Pons (tissue), 1 donor: ENCODE results near the gene GLP1R.

ENCODE experiments used
- DNase-seq: peaks from one replicate; pipeline ENCODE4 v3.0.0-alpha.2; 2016; ENCODE audit warnings: low spot score

GLP1R gene

DNA sequence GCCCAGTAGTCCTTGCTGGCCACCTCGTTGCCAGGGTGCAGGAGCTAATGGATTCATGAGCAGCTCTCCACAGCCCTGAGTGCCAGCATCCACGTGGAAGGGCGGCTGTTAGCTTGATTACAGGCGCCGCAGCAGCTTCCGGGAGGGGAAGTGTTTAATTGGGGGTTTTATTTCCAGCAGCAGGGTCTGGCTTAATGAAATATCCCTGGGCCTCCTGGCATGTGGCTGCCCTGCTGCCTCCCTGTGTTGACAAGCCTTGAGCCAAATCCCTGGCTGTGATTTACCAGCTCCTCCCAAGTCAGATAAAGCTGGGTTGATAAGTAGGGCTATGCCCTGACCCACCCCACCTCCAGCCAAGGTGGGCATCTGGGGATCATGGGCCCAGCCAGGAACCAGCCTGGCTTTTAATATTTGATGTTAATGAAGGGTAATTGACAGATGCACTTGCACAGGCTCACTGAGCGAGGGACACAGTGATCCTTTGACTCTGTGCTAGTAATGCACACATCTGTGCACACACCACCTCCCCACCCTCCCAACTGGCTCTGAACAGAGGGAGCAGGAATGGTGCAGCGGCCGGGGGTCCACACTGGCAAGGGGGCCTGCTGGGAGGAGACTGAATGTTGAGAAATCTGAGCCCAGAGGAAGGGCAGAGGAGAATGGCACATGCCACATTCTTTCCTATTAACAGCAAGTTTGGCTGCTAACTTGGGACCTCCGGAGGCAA lies 13.6 kb downstream of the GLP1R start:
- no peak for DNase-seq

DNA sequence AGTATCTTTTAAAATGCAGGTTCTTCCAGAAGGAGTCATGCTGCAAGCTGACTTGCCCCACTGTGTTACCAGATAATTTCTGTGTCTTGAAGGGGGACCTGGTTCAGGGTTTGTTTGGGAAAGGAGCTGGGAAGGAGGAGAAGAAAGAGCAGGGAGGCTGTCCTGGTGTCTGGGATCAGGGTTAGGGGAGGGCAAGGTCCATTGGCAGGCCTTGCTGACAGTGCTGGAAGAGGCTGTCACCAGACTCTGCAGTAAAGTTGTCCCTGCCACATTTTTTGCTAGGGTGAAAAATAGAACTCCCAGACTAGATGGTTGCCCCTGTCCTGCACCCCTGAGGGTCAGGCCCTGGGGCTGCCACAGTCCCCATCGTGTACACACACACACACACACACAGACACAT lies 14.9 kb downstream of the GLP1R start:
- no peak for DNase-seq

DNA sequence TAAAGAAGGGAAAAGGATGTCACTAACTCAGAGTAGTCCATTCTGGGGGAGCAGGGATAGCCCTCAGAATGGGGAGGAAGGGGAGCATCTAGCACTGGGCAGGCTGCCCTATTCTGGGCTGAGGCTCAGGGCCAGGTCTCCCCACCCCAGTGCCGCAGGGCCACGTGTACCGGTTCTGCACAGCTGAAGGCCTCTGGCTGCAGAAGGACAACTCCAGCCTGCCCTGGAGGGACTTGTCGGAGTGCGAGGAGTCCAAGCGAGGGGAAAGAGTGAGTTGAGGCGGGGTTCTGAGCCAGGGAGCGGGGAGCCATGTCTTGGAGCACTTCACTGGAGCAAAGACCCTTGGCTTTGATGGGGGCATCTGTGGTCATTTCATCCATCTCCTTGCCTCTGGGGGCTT lies 17.0 kb downstream of the GLP1R start:
- no peak for DNase-seq

DNA sequence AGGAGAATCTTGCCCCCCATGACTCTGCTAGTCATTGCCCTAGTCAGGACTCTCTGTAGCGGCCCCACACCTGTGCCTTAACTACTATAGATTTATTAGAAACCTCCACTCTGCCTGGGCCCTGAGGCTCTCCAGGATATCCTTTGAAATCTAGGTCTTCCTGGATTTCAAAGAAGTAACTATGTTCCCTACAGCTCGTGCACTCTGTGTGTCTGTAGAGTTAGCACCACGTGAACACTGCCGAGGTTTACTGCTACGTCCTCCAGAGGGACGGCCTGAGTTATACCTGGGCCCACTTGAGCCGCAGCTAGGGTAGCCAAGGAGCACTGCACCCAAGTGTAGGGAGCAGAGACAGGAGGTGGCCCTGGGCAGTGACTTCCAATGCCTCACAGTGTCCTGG lies 19.8 kb downstream of the GLP1R start:
- no peak for DNase-seq

DNA sequence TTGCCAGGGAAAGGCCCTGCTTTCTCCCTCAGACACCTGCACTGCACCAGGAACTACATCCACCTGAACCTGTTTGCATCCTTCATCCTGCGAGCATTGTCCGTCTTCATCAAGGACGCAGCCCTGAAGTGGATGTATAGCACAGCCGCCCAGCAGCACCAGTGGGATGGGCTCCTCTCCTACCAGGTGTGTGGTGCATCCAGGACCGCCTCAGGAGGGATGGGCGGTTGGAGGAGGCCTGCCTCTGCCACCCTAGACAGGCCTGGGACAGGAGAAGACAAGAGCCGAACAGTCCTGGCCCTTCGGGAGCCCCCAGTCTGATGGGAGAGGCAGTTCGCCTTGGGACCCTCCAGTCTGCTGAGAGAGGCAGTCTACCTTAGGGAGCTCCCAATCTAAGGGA lies 24.2 kb downstream of the GLP1R start:
- DNase-seq: no peak

DNA sequence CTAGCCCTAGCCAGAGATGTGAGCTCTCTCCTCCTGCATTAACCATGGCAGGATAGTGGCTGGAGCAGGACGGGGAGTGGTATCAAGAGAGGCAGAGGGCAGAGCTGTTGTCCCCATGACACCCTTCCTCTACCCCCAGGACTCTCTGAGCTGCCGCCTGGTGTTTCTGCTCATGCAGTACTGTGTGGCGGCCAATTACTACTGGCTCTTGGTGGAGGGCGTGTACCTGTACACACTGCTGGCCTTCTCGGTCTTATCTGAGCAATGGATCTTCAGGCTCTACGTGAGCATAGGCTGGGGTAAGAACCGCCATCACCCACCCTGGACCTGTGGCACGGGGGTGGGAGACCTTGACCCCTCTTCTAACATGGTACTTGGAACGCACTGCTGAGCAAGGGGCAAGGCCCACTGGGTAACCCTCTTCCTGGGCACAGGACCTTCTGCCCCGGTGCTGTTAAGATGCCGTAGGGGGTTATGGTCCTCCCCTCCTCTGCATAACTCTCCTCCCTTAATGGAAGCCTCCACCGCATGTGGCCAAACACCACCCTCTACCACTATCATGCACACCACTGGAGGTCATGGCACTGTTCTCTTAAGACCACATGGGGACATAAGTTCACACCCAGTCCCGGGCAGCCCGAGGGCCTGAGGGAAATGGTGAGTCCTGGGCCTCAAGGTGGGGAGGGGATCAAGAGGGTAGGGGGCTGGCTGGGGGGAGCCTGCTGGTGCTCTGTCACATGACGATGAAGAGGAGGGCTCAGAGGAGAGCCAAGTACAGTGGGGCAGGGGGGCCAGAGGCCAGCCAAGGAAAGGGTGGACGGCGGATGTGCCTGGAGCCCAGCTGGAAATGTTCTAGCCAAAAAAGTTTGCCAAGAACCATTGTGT lies 25.1 kb downstream of the GLP1R start:
- DNase-seq: no peak

DNA sequence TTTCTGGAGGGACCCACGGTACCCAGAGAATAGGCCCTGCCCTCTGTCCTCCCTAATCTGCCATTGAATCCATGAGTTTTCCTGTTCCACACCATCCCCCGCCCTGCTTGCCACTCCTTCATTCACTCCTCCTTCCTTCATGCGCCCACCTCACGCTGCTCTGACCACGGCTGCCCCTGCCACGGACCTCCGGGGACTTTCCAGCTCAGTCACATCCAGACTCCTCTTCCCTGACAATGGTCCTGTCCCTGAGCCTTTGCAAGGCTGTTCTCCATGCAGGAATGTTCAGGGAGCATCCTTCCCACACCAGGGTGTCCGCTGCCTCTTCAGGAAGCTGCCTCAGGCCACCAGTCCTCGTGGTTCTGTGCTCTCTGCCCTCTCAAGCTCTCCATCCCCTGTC lies 25.9 kb downstream of the GLP1R start:
- DNase-seq: no peak

DNA sequence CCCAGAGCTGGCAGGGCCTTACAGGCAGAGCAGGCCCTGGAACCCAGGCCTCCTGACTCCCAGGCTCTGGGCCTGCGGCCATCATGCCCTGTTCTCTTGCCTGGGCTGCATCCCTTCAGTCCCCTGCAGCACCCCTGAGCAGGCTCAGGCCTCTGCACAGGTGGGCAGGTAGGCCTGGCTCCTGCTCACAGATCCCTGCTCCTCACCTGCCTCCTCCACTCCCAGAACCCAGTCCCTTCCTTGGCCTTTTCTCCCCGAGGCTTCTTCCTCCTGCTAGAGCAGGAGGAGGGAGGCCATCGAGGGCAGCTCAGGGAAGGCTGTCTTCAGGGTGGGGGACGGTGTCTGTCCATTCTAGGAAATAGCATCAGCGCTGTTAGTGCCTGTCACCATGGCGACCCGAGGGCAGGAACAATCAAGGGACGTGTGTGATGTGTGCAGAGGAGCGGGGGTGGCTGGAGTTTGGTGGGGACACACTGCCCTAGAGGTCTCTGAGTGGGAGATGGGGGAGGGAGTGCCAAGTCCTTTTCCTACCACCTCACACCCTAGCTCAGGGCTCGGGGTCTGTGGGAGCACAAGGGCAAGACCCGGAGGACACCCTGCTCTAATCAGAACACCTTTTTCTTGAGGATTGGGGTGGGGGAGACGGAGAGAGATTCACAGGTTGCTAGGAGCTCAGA lies 26.6 kb downstream of the GLP1R start:
- no peak for DNase-seq

DNA sequence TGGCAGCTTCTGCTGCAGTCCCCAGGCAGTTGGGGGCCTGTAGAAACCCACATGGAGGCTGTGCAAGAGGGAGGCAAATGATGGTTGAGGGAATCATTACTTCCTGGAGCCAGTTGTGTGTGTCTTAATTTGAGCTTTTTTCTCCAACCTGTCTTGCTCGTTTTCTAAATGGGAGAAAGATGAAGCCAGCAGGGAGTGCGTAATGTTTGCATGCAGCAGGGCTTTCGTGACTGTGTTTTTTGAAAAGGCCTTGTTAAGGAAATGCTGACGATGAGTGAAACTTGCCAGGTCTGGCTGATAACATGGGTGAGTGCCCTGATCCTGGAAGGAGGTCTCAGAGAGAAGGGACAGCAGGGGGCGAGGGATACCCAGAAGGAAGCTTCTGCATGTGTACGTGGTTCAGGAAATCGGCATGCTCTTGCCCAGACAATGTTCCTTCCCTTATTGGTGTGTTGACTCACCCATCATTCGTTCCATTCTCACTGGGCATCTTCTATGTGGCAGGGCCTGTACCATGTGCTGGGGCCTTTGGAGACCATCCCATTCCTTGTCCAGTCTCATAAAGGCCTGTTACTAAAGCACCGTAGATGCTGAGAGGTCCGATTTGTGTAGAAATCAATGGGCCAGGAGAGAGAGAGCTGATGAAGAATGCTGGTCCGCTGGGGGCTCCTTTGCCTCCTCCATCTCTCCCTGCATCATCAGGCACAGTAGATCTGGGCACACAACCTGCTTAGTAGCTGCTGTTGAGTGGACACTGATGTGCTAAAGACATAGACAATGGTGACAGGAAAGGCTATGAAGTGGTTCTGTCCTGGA lies 27.4 kb downstream of the GLP1R start:
- DNase-seq: no peak

DNA sequence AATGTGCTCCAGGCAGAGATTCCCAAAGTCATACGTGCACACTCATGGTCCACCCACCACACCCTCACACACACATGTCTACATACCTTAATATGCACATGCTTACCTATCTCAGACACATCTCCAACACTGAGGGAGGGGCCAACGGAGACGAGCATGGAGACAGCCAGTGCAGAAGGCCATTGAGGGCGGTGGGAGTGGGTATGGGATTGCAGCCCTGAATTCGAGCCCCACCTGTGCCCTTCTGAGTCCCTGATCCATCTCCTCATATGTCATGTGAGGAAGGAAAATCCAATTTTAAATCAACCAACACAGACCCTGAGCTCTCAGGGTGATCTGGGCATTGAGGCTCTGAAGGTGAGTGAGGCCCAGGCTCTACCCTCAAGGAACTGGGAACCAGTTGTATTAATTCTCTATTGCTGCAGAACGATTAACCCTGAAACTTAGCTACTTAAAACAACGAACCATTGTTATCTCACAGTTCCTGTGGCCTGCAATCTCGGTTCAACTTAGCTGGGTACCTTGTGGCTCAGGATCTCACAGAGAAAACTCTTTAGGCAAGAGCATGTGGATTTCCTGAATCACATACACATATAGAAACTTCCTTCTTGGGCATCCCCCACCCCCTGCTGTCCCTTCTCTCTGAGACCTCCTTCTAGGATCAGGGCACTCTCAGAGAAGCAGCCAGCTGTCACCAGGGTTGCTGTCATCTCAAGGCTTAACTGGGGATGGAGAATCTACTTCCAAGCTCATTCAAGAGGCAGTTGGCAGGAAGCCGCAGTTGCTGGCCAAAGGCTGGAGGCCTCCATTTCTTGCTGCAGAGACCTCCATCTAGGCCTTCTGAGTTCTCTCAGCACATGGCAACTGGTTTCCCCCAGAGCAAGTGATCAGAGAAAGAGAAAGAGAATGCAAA lies 28.3 kb downstream of the GLP1R start:
- DNase-seq: no peak

DNA sequence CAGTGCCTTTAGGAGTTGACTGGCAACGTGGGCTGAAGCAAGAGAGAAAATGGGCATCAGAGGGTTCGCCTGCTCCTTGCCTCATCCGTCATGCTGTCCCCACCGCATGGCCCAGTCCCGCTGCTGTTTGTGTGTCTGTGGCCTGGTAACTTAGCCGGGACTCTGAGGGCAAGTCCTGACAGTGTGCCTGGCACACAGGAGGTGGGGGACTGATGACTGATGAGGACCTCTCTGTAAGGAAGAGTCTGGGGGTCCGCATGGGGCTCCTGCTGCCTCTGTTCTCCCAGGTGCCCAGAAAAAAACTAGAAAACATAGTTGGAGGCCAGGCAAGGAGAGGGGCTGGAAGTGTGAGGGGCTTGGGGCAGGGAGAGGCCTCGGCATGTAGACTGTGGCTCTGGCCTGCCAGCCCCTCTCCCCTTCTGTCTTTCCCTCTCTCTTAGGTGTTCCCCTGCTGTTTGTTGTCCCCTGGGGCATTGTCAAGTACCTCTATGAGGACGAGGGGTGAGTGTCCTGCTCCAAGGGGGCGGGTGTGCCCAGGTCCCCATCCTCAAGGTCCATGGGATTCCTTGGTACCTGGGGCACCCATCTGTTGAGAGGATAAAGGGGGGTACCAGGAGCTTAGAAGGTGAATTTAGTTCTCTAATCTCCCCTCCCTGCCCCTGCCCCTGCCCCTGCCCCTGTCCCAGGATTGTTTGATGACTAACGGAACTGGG lies 29.5 kb downstream of the GLP1R start:
- no peak for DNase-seq

DNA sequence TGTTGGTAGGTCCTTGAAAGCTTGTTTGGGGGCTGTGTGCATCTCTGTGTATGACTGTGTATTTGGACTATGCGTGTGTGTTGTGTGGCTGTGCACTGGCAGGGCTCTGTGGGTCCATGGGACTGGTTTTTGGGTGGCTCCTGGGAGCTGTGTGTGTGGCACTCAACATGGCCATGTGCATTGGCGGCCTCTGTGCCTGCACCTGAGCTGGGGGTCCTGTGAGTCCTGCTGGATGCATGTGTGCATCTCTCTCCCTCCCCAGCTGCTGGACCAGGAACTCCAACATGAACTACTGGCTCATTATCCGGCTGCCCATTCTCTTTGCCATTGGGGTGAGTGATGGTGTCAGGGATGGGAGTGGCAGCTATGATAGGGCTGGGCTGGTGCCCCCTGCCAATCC lies 30.1 kb downstream of the GLP1R start:
- DNase-seq: no peak

DNA sequence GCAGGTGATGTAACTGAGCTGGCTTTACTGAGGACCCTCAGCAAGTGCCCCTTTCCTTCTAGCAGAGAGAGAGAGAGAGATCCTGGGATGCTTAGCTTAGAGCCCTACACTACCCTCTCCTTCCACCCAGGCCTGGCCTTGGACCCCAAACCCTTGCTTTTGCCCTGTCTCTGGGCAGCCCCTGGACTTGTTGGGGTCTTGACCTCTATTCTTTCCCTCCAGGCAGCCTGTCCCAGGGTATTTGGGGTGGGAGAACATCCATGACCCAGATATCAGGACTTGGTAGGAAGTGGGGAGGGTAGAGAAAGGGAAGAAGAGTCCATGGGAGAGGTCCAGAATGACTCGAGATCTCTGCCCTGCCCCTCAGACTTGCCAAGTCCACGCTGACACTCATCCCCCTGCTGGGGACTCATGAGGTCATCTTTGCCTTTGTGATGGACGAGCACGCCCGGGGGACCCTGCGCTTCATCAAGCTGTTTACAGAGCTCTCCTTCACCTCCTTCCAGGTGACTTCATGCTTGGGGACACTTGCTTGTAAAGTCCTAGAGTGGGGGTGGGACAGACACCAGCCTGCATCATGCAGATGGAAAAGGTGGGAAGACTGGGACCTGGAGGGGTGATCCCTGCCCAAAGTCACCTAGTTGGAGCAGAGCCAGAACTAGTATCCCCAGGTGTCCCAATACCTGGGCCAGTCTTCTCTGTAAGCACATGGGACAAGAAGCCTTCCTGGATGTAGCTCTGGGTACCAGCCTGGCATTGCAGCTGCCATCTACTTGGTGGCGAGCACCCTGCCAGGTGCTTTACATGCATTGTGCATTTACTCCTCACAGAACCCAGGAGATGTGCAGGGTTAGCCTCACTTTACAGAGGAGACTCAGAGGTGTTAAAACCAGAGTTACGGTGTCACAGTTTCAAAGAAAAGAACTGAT lies 30.9 kb downstream of the GLP1R start:
- no peak for DNase-seq

DNA sequence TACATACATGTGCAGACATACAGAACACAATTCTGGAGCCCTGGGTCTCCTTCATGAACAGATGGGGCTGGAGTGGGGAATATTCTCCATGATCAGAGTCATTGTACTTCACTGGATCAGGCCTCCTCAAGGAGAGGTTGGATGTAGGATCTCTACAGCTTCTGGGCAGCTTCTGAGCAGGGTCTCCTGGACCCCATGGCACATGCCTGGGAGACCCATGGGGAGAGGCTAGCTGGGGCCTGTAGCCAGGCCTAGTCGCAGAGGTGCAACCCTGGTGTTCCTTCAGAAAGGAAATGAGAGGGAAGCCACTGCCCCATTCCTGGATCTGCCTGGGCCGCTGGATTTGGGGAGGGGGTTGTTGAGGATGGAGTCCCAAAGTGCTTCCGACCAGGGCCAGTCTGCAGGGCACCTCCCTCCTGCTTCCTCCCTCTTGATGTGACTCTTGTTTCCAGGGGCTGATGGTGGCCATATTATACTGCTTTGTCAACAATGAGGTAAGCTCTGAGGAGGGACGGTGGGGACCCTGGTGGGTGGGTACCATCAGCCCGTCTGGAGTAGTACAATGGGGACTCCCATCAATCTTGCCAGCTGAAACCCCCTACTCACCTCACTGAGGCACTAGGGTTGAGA lies 31.8 kb downstream of the GLP1R start:
- DNase-seq: no peak

DNA sequence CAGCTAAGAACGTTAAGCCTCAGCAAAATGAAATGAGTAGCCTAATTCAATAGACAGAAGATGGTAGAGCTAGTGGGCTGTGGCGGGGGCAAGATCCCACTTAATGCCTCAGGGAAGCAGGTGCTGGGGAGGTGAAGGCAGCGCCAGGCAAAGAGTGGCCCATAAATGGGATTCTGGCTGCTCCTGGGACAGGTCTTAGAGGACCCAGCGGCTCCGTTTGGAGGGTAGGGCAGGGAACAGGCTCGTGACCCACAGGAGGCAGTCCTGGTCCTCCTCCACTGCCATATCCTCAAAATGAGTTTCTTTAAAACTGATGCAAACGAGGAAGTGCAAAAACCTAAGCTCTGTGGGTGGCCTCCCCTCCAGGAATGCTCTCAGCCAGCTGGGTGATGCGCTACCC lies 33.7 kb downstream of the GLP1R start:
- no peak for DNase-seq

DNA sequence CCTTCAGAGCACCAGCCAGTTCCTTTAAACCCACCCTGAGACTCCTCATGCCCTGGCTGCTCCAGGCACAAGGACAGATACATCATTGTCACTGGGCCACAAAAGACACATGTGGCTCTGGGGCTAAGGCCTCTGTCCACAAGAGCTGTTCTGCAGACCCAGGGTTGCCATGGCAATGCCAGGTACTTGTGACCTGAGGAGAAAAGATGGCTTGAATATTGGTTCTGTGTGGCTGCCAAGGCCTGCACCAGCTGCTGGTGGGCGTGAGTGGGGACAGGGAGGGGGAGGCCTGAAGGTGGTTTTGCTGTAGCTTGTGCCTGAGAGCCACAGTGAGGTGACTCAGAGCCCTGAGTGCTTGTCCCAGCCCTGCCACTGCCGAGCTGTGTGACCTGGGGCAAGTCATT lies 34.7 kb downstream of the GLP1R start:
- DNase-seq: no peak

DNA sequence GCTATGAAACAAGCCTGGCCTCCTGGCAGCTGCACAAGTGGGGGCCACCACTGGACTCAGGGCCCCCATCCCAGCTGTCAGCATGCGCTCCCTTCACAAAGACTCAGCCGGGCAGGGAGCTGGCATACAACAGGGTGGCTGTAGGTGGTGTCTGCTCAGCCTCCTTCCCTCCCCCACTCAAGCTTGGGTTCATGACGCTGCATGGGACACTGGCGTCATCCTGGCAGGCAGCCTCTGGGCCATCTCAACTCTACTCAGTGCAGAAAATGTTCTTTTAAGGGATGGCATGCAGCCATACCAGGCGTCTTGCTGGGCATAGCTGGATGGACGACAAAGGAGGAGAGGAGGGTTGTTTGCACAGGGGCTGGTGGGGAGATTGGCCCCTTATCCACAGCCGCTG lies 35.9 kb downstream of the GLP1R start:
- DNase-seq: peak; percentile 10

DNA sequence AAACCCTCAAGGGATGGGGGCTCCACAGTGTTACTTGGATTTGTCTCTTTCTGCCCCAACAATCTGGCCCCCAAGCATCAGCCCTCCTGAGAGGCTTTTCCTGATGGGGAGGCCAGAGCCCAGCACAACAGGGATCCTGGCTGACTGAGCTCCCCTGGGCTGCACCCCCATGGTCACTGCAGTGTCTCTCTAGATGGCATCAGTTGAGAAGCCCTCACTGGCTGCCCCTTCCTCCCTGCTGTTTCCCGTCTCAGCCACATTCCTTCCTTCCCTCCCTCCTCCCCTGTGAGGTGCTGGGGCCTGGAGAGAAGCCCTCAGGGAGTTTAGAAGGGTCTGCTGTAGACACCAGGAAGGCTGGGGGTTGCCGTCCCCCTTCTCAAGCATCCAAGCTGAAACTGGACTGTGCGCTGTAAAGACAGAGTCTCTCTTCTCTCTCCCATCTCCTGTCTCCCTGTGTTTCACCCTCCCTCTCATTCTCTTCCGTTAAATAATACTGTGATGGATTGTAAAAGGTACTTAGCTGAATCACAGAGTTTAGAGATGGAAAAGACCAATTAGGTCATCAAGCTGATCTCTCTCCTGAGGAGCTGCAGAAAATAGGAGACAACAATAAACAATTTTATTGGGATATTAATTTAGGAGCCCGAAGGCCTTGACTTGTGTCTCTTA lies 36.7 kb downstream of the GLP1R start:
- no peak for DNase-seq
